Activated naive CD4-positive, alpha-beta T cell treated with anti-CD3 and anti-CD28 coated beads, Interleukin-2, amount 50 U/mL, for 72 hours (primary cell): Measurements from ENCODE around the gene AHSA1. TPM values are rescaled to one million over a fixed set of nuclear protein-coding genes. Genes with fewer than 3 reads are reported as not detected.
"Not testable (repeated sequence)": the region's sequence is repeated elsewhere in the genome, so short reads cannot be mapped to it uniquely, and the experiment has no call there.

Source experiments
- ATAC-seq, 2 donors: fragments of 150-1000 bp; cut with Tn5 transposase; 2 replicates each; pipeline ENCODE4 v1.10.0; 2021; ENCODE audit warnings: mild to moderate bottlenecking in 2 of 2, moderate library complexity in 2 of 2
- DNase-seq, 2 donors: peaks; one replicate each; pipeline ENCODE4 v3.0.0; 2021 to 2022; ENCODE audit warnings: low spot score in 2 of 2
- H3K27ac Mint-ChIP-seq, 2 donors: one replicate each; pipeline ENCODE4 v1.8.0; 2022; ENCODE audit warnings: mild to moderate bottlenecking in 2 of 2, mixed read lengths in 2 of 2
- H3K36me3 Mint-ChIP-seq, 2 donors: one replicate each; pipeline ENCODE4 v1.8.0; 2022; ENCODE audit warnings: mixed read lengths in 2 of 2
- H3K9me3 Mint-ChIP-seq, 2 donors: one replicate each; pipeline ENCODE4 v1.8.0; 2022; ENCODE audit warnings: mixed read lengths in 2 of 2
- total RNA-seq, 2 donors: library from RNA; stranded (reverse); gene quantifications; one replicate each; pipeline ENCODE4 v1.2.3, GENCODE V29; 2022

The AHSA1 gene
- total RNA-seq, result 100 to 1,000 TPM; 192 to 295 TPM

DNA sequence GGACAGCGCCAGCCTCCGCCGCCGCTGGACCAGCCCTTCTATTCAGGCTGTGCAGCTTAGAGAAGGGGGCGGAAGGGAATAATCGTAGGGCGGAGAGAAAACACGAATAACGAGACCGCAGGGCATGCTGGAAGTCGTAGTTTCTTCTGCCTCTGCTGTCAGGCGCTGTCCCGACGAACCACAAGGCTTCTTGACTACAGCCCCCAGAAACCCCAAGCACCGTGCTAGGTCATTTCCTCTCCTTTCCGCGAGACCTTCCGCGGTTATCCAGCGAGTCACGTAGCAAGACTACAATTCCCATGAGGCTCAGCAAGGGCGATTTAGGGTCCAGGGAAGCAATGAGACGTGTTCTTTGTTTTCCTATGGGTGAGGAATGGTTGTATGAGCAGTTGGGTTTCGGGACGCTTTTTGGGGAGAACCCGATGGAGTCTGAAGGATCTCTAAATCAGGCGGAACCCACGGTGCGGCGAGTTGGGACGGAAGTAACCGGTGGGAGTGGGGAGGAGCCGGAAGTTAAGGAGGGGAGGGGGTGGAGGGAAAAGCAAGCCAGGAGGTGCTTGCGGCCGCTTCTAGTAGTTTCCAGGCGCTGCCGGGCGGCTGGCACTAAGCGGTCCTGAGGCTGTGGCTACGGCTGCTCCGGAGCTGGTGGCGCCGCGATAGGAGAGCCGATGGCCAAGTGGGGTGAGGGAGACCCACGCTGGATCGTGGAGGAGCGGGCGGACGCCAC lies at the start of gene AHSA1, which contains the start of gene VIPAS39:
Gene AHSA1, plus strand, starts transcription at position 572 of the 727 bp plus-strand sequence. Its CDS starts 97 bp downstream, at position 669.
Gene VIPAS39, minus strand, starts transcription at position 80 of the 727 bp plus-strand sequence. CDS start 3,499 bp downstream, outside the sequence.
- Mint-ChIP-seq H3K27ac (peak within 1 kb of the TSS; percentile 93 to 100), H3K36me3 (peaks cover 49 to 54% of the 10 kb centered on the region in 2 donors), H3K9me3 (no peaks in the 10 kb centered on the region)
- ATAC-seq, result peak; percentile 96
- peak; percentile 85 to 95 for DNase-seq

DNA sequence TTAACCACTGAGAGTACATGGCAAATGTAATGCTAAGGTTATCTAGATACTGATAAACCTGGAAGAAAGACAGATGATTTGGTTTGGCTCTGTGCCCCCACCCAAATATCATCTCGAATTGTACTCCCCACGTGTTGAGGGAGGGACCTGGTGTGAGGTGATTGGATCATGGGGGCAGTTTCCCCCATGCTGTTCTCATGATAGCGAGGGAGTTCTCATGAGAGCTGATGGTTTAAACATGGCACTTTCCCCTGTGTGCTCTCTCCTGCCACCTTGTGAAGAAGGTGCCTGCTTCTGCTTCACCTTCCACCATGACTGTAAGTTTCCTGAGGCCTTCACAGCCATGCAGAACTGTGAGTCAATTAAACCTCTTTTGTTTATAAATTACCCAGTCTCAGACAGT lies 48.8 kb upstream of the AHSA1 start:
- H3K27ac Mint-ChIP-seq, result no peak overlapping the region
- H3K9me3 Mint-ChIP-seq, result no peaks in the 10 kb centered on the region
- DNase-seq (no peak), ATAC-seq (peak in 1 of 2 donors; percentile 35)
- no peaks in the 10 kb centered on the region for H3K36me3 Mint-ChIP-seq

DNA sequence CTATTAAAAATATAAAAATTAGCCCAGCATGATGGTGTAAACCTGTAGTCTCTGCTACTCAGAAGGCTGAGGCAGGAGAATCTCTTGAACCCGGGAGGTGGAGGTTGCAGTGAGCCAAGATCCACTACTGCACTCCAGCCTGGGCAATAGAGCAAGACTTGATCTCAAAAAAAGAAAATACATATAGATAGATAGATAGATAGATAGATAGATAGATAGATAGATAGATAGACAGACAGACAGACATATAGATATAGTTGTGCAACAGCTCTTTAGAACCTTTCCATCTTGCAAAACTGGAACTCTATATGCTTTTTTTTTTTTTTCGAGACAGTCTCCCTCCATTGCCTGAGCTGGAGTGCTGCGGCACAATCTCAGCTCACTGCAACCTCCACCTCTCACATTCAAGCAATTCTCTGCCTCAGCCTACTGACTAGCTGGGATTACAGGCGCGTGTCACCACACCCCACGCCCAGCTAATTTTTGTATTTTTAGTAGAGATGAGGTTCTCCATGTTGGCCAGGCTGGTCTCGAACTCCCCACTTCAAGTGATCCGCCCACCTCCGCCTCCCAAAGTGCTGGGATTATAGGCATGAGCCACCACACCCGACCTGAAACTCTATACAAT lies 42.4 kb upstream of the AHSA1 start:
- Mint-ChIP-seq H3K9me3 (peaks cover 11% of the 10 kb centered on the region in 2 donors), H3K36me3 (peaks cover 8 to 11% of the 10 kb centered on the region in 2 donors)
- not testable (repeated sequence) for DNase-seq, H3K27ac Mint-ChIP-seq, ATAC-seq

DNA sequence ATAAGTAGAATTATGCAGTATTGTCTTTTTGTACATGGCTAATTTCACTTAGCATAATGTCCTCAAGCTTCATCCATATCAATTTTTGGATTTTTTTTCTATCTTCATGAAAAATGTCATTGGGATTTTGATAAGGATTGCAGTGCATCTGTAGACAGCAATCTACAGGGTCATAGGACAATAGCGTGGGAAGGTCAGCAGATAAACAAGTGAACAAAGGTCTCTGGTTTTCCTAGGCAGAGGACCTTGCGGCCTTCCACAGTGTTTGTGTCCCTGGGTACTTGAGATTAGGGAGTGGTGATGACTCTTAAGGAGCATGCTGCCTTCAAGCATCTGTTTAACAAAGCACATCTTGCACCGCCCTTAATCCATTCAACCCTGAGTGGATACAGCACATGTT lies 41.8 kb upstream of the AHSA1 start:
- DNase-seq, ATAC-seq, H3K27ac Mint-ChIP-seq: not testable (repeated sequence)
- Mint-ChIP-seq H3K9me3 (peaks cover 11% of the 10 kb centered on the region in 2 donors), H3K36me3 (peaks cover 12% of the 10 kb centered on the region in 2 donors)

DNA sequence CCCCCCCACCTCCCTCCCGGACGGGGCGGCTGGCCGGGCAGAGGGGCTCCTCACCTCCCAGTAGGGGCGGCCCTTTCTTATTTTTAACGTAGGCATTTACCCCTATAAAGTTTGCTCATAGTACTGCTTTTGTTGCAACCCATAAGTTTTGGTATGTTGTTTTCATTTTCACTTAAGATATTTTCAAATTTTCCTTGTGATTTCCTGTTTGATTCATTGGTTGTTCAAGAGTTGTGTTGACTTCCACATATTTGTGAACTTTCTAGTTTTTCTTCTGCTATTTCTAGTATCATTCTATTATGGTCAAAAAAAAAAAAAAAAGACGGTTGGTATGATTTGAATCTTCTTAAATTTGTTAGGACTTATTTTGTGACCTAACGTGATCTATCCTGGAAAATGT lies 41.1 kb upstream of the AHSA1 start:
- no peak for DNase-seq
- Mint-ChIP-seq H3K36me3 (peaks cover 19 to 20% of the 10 kb centered on the region in 2 donors), H3K27ac (no peak overlapping the region), H3K9me3 (peaks cover 11% of the 10 kb centered on the region in 2 donors)
- ATAC-seq, result no peak

DNA sequence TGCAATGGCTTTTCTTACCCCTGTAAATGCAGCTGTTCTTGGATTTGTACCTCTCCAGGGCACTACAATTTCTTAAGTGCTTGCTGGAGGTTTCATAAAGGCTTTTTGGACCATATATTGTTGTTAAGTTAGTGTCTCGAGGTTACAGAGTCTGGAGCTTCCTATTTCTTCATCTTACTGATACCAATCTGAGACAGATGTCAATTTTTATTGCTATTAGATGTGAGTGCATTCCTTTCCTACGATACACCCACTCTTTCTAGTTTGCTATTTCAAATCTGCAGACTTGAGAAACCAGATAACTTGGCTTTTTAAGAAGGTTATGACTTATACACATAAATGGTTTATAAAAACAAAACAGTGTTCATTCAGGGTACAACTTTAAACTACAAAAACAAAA lies 36.7 kb upstream of the AHSA1 start:
- H3K36me3 Mint-ChIP-seq, result peaks cover 48 to 49% of the 10 kb centered on the region in 2 donors
- no peak overlapping the region for H3K27ac Mint-ChIP-seq
- H3K9me3 Mint-ChIP-seq, result peaks cover 11 to 15% of the 10 kb centered on the region in 2 donors
- no peak for ATAC-seq
- DNase-seq, result no peak

DNA sequence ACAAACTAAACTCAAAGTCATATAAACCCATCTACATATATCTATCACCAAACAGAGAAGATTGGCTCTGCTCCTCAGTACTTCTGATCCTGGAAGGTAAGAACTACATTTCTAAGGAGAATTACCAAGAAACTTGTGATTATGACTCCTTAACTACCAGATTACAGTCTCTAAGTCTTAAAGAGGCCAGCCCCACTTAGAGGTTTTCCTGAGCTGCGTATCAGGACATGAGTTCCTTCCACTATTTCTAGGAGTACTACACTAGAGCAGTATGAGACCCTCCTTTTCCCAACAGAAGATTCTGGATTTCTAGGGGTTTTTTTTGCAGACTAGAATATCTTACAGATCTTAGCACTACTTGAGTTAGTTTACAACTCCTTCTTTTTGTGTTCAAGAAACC lies 34.5 kb upstream of the AHSA1 start, which contains the start of gene NOXRED1:
Gene NOXRED1, minus strand, starts transcription at position 101 of the 400 bp plus-strand sequence. CDS start 634 bp downstream, outside the sequence.
- peaks cover 8 to 10% of the 10 kb centered on the region in 2 donors for H3K9me3 Mint-ChIP-seq
- H3K36me3 Mint-ChIP-seq, result peaks cover 62 to 63% of the 10 kb centered on the region in 2 donors
- H3K27ac Mint-ChIP-seq, result peak within 1 kb of the TSS in 1 of 2 donors; percentile 22
- DNase-seq (no peak), ATAC-seq (no peak)

DNA sequence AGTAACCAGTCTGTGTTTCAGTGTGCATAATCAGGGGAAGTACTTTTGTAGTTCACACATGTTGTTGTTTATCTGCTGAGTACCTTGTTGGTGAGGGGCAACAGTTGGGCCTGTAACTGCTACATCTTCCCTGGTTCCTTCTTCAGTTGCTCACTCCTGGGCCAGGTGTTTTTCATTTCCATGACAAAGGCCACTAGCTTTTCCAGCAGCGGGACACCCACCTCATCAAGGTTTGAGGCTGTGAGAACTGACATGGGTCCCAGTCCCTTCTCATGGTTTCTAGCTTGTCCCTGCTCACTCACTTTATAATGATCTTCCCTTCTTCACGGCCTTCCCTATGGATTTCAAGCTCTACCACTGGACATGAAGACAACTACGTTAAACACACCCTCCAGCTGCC lies 33.0 kb upstream of the AHSA1 start:
- H3K9me3 Mint-ChIP-seq, result peaks cover 4 to 7% of the 10 kb centered on the region in 2 donors
- no peak overlapping the region for H3K27ac Mint-ChIP-seq
- DNase-seq (no peak), ATAC-seq (no peak)
- peaks cover 70 to 71% of the 10 kb centered on the region in 2 donors for H3K36me3 Mint-ChIP-seq

DNA sequence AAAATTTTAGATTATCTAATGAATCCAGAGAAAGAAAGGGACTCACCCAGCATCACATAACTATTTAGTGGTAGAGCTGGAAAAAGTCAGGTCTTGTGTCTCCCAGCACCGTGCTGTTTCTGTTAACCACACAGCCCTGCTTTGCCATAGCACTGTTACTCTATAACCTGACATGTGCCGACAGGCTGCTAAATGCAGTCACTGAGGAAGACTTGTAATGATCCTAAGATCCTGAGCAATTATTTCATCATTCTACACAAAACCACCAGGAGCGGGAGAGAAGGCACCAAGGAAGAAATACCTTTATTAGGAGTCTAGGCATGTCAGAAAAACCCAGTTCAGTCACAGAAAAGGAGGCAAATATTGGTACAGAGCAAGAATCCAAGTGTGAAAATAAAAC lies 31.5 kb upstream of the AHSA1 start:
- Mint-ChIP-seq H3K36me3 (peaks cover 61% of the 10 kb centered on the region in 2 donors), H3K27ac (no peak overlapping the region), H3K9me3 (peaks cover 0 to 3% of the 10 kb centered on the region in 2 donors)
- DNase-seq (no peak), ATAC-seq (no peak)

DNA sequence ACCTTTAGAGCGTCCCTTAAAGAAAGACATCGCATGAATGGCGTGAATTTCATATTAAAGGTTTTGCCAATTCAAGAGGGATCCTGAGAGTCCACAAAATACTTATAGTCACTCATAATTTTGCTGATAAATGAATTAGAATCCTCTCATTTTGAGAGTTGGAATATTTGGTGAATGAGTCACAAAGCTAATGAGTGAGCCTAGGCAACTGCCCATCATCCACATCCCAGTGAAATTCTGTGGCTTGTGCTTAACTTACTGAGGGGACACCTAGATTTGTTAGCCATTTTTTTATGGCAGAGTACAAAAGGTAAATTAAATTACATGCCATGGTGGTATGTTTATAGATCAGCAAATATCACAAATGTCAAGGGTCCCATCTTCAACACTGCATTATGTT lies 21.9 kb upstream of the AHSA1 start:
- no peak for DNase-seq
- peaks cover 0 to 13% of the 10 kb centered on the region in 2 donors for H3K36me3 Mint-ChIP-seq
- H3K9me3 Mint-ChIP-seq, result no peaks in the 10 kb centered on the region
- H3K27ac Mint-ChIP-seq, result no peak overlapping the region
- no peak for ATAC-seq

DNA sequence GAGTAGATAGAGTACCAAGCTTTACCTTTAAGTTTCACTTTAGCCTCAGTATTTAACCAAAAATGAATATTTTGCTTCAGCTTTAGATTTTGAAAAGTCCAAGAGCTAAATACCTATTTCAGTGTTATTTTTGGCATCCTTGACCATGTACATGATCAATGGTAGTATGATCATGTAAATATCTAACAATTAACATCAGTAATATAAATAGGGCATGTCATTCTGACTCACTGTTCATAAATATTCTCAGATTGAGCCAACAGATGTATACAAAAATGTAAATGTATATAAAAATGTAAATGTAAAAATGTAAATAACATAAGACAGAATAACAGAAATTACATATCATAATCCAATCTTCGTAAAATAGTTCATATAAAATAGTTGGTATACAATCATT lies 19.3 kb upstream of the AHSA1 start:
- H3K9me3 Mint-ChIP-seq, result no peaks in the 10 kb centered on the region
- no peak overlapping the region for H3K27ac Mint-ChIP-seq
- H3K36me3 Mint-ChIP-seq, result peaks cover 0 to 29% of the 10 kb centered on the region in 2 donors
- DNase-seq (no peak), ATAC-seq (no peak)

DNA sequence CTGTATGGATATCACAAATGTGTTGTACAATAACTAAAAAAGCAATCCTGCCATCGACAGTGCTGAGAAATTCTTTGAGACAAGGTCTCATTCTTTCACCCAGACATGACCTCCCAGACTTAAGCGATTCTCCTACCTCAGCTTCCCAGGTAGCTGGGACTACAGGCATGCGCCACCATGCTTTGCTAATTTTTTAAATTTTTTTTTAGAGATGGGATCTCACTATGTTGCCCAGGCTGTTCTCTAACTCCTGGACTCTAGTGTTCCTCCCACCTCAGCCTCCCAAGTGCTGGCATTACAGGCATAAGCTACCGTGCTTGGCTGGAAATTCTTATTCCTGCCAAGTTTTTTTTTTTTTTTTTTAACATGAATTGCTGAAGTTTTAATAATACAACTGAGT lies 18.0 kb upstream of the AHSA1 start:
- peaks cover 0 to 28% of the 10 kb centered on the region in 2 donors for H3K36me3 Mint-ChIP-seq
- no peak for ATAC-seq

DNA sequence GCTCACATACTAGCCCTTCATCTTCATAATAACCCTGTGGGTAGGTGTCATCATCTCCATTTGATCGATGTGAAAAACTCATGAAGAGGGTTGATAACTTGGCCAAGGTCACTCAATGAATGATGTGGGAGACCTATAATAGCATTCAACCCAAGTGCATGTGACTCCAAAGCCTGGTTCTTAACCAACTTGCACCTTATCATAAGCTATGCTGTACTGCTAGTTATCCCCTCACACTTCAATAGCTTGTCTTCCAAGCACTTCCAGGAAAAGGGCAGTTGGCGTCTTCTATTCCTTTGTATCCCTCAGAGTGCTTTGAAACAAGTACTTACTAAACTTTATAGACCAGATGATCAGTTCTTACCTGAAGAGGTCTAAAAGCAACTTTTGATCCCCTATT lies 15.7 kb upstream of the AHSA1 start:
- H3K36me3 Mint-ChIP-seq, result peaks cover 0 to 16% of the 10 kb centered on the region in 2 donors
- DNase-seq (no peak), ATAC-seq (no peak)
- no peaks in the 10 kb centered on the region for H3K9me3 Mint-ChIP-seq
- no peak overlapping the region for H3K27ac Mint-ChIP-seq

More for the DNA sequence above, 18.0 kb upstream of the AHSA1 start:
- DNase-seq, result no peak
- Mint-ChIP-seq H3K27ac (no peak overlapping the region), H3K9me3 (no peaks in the 10 kb centered on the region)

DNA sequence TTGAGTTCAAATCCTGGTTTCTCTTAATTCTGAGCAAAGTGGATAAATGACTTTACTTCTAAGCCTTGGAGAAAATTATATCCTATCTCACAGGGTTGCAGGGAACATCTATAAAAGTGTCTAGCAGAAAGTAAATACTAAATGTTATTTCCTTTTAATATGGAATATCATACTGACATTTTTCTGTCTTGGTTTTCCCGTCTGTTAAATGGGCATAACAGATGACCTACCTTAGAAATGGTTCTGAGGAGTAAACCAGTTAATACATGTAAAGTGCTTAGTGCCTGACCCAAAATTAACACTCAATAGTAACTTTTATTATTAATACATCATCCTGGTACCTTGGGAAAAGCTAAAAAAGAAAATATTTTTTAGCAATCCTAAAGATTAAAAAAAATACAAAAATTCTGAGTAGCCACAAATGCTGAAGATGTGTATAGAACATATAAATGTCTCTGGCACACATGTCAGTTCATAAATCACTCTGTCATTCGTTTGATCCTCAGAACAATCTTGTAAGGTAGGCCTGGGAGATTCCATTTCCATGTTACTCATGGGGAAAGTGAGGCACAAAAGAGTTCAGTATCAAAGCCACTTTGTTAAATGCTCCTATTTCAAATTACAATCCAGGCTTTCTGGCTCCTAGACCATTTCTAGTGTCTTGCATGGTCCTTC lies 1.8 kb upstream of the AHSA1 start:
- DNase-seq (no peak), ATAC-seq (no peak)
- peaks cover 46 to 50% of the 10 kb centered on the region in 2 donors for H3K36me3 Mint-ChIP-seq
- peak overlapping the region in 1 of 2 donors; percentile 93 for H3K27ac Mint-ChIP-seq
- H3K9me3 Mint-ChIP-seq, result no peaks in the 10 kb centered on the region

DNA sequence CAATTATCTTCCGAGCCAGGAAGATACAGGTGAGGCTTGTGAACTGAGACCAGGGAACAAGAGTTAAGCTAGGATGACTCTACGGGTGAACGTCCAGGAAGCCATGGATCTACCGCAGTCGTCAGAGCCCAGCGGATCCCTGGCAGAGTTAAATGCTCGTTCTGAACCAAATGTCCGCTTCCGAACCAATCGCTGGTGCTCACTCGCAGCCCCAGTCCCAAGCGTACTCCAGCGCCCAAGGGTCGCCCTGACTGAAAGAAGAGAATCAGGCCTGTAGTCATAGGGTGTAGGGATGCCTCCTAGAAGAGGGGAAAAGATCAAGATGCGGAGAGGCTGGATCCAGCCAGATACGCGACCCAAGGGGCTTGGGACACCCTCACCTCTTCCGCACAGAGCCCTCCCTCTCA lies 775 bp upstream of the AHSA1 start:
- Mint-ChIP-seq H3K36me3 (peaks cover 46 to 50% of the 10 kb centered on the region in 2 donors), H3K9me3 (no peaks in the 10 kb centered on the region), H3K27ac (peak overlapping the region; percentile 93 to 100)
- DNase-seq (no peak), ATAC-seq (peak in 1 of 2 donors; percentile 7)

DNA sequence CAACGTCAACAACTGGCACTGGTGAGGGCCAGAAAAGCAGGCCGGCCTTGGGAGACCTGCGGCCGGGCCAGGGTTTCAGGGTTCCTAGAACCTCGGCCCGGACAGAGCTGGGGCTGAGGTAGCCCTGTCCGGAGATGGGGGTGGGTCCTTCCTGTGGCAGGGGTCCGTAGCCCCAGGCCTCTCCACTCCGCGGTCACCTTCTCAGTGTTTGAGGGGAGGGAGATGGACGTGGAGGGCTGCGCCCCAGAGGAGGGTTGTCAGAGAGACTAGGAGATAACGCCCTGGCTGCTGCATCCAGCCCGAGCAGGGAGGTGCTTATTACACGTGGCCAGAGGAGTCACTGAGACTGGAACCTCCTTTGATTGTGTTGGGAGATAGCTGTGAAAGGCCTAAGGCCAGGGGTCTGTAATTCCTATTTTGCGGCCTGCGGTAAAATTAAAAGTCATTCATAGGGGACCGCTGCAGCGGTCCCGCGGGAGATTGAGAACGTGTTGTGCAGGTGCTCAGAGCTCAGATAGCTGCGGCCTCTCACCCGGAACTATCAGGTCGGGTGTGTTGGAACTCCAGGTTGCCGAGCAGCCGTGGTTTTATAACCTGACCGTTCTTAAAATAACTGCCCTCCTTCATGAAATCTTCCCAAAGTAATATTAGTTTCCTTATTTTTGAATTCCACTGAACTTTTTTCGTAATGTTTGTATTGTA lies 507 bp downstream of the AHSA1 start:
- Mint-ChIP-seq H3K9me3 (no peaks in the 10 kb centered on the region), H3K27ac (peak overlapping the region; percentile 93 to 100), H3K36me3 (peaks cover 46 to 53% of the 10 kb centered on the region in 2 donors)
- ATAC-seq (peak; percentile 21 to 30), DNase-seq (peak in 1 of 2 donors; percentile 40)
